SU-DHL-6 (cell line): Measurements from ENCODE around the gene CIAO2A.

Source experiments
- EZH2phosphoT487 ChIP-seq: fragments of 200-600 bp; sonication (generic), shearing (Covaris generic); conservative IDR thresholded peaks from 2 replicates; pipeline ENCODE4 v1.6.1; 2018; ENCODE audit warnings: mild to moderate bottlenecking, antibody characterized with exemption, low read length, moderate library complexity, mixed read lengths
- TF ChIP-seq, protein P1 (sequence below): fragments of 200-600 bp; sonication (generic); IDR thresholded peaks from one replicate; pipeline ENCODE4 v1.5.1; 2017; ENCODE audit warnings: antibody characterized with exemption, mild to moderate bottlenecking, low read length, moderate library complexity; ENCODE audit not compliant: insufficient read depth, poor library complexity, severe bottlenecking

DNA sequence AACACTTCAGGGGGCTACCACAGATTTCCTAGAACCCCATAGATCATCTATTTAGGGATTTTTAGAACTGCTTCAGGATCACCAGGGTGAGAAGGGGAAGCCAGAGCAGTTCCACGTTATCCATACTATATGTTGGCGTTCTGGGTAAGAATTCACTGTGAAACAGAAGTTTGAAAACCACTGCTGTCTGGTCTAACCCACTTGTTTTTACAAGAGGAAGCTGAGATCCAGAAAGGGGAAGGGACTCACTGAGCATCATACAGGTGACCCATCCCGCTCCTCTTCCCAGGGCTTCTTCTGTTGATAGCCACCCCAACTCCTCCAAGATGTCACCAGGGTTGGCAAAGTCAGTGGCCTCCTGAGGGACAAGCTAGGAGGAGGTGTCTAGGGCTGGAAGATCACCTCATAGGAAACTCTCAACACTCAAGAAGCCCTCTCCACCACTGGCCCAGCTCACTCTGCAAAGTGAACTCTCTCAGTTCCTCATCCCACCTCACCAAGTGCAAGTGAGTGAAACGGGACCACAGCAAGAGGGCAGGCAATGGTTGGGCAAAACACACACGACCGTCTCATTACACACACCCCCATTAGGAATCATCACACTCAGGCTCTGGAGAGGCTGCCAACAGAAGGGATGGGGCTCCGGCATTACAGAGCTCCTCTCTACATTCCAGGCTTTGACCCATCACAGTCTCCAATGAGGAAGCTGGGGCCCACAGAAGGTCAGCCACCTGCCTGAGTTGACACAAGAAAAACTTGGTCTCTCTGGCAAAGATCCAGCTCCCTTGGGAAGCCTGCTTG is 49.1 kb downstream of the CIAO2A start:
- TF ChIP-seq, protein P1, sequence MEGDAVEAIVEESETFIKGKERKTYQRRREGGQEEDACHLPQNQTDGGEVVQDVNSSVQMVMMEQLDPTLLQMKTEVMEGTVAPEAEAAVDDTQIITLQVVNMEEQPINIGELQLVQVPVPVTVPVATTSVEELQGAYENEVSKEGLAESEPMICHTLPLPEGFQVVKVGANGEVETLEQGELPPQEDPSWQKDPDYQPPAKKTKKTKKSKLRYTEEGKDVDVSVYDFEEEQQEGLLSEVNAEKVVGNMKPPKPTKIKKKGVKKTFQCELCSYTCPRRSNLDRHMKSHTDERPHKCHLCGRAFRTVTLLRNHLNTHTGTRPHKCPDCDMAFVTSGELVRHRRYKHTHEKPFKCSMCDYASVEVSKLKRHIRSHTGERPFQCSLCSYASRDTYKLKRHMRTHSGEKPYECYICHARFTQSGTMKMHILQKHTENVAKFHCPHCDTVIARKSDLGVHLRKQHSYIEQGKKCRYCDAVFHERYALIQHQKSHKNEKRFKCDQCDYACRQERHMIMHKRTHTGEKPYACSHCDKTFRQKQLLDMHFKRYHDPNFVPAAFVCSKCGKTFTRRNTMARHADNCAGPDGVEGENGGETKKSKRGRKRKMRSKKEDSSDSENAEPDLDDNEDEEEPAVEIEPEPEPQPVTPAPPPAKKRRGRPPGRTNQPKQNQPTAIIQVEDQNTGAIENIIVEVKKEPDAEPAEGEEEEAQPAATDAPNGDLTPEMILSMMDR = no peak
- no peak for TF ChIP-seq EZH2phosphoT487
